HG03558 (cell line): ENCODE results near the gene SLCO2A1.

Experiments used
- ATAC-seq: cut with Tn5 transposase; IDR thresholded peaks from one replicate; pipeline ENCODE4 v1.9.1; 2021; ENCODE audit warnings: moderate number of reproducible peaks; ENCODE audit not compliant: unreplicated experiment; ENCODE audit errors: extremely low read depth

The SLCO2A1 gene

GRCh38 chr3:133986311-133986710 is 43.4 kb downstream of the SLCO2A1 start:
- no peak for ATAC-seq

- ATAC-seq: no peak
Measured at GRCh38 chr3:133984975-133985374, 44.8 kb downstream of the SLCO2A1 start.

- no peak for ATAC-seq
Measured at GRCh38 chr3:133983576-133984560, 45.9 kb downstream of the SLCO2A1 start.

- ATAC-seq: no peak
Measured at GRCh38 chr3:133983126-133983525, 46.6 kb downstream of the SLCO2A1 start.

GRCh38 chr3:133980550-133980949 is 49.2 kb downstream of the SLCO2A1 start:
- no peak for ATAC-seq

- ATAC-seq: no peak
Measured at GRCh38 chr3:133980035-133980434, 49.7 kb downstream of the SLCO2A1 start.

GRCh38 chr3:133979553-133979952 is 50.2 kb downstream of the SLCO2A1 start:
- ATAC-seq: no peak

GRCh38 chr3:133977568-133977967 is 52.2 kb downstream of the SLCO2A1 start:
- no peak for ATAC-seq

GRCh38 chr3:133973249-133973980 is 56.3 kb downstream of the SLCO2A1 start:
- no peak for ATAC-seq

- ATAC-seq: no peak
Measured at GRCh38 chr3:133972156-133972555, 57.6 kb downstream of the SLCO2A1 start.

GRCh38 chr3:133970916-133971315 is 58.8 kb downstream of the SLCO2A1 start:
- no peak for ATAC-seq

- ATAC-seq: no peak
Measured at GRCh38 chr3:133970339-133970738, 59.4 kb downstream of the SLCO2A1 start.

GRCh38 chr3:133967992-133968892 is 61.5 kb downstream of the SLCO2A1 start:
- no peak for ATAC-seq

GRCh38 chr3:133966954-133967353 is 62.8 kb downstream of the SLCO2A1 start:
- no peak for ATAC-seq

- no peak for ATAC-seq
Measured at GRCh38 chr3:133965906-133966305, 63.8 kb downstream of the SLCO2A1 start.

- no peak for ATAC-seq
Measured at GRCh38 chr3:133965013-133965570, 64.6 kb downstream of the SLCO2A1 start.

GRCh38 chr3:133964547-133964946 is 65.2 kb downstream of the SLCO2A1 start:
- no peak for ATAC-seq

GRCh38 chr3:133963657-133964396 is 65.9 kb downstream of the SLCO2A1 start:
- no peak for ATAC-seq

- no peak for ATAC-seq
Measured at GRCh38 chr3:133962849-133963248, 66.9 kb downstream of the SLCO2A1 start.
